Breast epithelium (tissue), 4 donors: ENCODE data around the gene COG3. TPM values are rescaled to one million over a fixed set of nuclear protein-coding genes. Genes with fewer than 3 reads are reported as not detected.
"Not testable (repeated sequence)": the region's sequence is repeated elsewhere in the genome, so short reads cannot be mapped to it uniquely, and the experiment has no call there.

Source experiments
- DNase-seq, 2 donors: peaks; one replicate each; pipeline ENCODE4 v3.0.0-alpha.2; 2019; ENCODE audit warnings: low spot score in 2 of 2
- H3K27ac ChIP-seq, 2 donors: fragments of 200-600 bp; sonication (generic) in 1 of 2; one replicate each; pipeline ENCODE4 v1.5.1; 2016 to 2019; ENCODE audit warnings: mild to moderate bottlenecking in 1 of 2
- H3K27me3 ChIP-seq, 2 donors: fragments of 200-600 bp; sonication (generic) in 1 of 2; one replicate each; pipeline versions ENCODE4 v1.5.1 to v1.6.0; 2017 to 2019; ENCODE audit warnings: control low read depth in 1 of 2, mild to moderate bottlenecking in 1 of 2
- H3K36me3 ChIP-seq: fragments of 200-600 bp; one replicate; pipeline ENCODE4 v1.5.1; 2019
- H3K4me1 ChIP-seq, 2 donors: fragments of 200-600 bp; sonication (generic); one replicate each; pipeline ENCODE4 v1.5.1; 2016 to 2019; ENCODE audit warnings: control low read depth in 1 of 2
- H3K4me3 ChIP-seq, 3 donors: fragments of 200-600 bp; sonication (generic); 1 replicate in 2 of 3; 2 replicates in 1 of 3; pipeline ENCODE4 v1.5.1; 2016 to 2019; ENCODE audit warnings: mild to moderate bottlenecking in 3 of 3, moderate library complexity in 2 of 3
- H3K9me3 ChIP-seq, 2 donors: fragments of 200-600 bp; sonication (generic) in 1 of 2; one replicate each; pipeline ENCODE4 v1.5.1; 2016 to 2019; ENCODE audit warnings: control low read depth in 1 of 2
- CTCF ChIP-seq, 3 donors: fragments of 450-650 bp; IDR thresholded peaks; one replicate each; pipeline ENCODE4 v1.5.1; 2016 to 2017; ENCODE audit warnings: antibody characterized with exemption in 3 of 3, mild to moderate bottlenecking in 3 of 3, moderate library complexity in 3 of 3
- POLR2A ChIP-seq: fragments of 450-650 bp; IDR thresholded peaks from one replicate; pipeline ENCODE4 v1.6.1; 2016; ENCODE audit warnings: antibody characterized with exemption, mild to moderate bottlenecking, moderate library complexity
- POLR2AphosphoS5 ChIP-seq, 3 donors: sonication (generic); formaldehyde crosslinking; IDR thresholded peaks; one replicate each; pipeline ENCODE4 v1.6.1; 2017; ENCODE audit warnings: antibody characterized with exemption in 3 of 3
- intact Hi-C: fragments of 100-400 bp; cut with DNase I; formaldehyde crosslinking; loops from one replicate; pipeline ENCODE4 v1.15.1; 2023; ENCODE audit warnings: low total_unique reads
- total RNA-seq, 3 donors: library from RNA; depleted of rRNA; stranded (reverse); fragments of >200 nt; gene quantifications; one replicate each; pipeline ENCODE4 v1.1.0, GENCODE V29; 2016

The COG3 gene
- 10 to 100 TPM; 30.4 to 45.1 (median 39.7) TPM for total RNA-seq

GRCh38 chr13:45464687-45465453 lies at the start of gene COG3:
Gene COG3 (plus strand): TSS chr13:45464939. CDS start chr13:45465037, 98 bp downstream.
- Histone ChIP-seq H3K4me1 (no peaks in the 10 kb centered on the region), H3K27ac (peak within 1 kb of the TSS; percentile 88 to 95), H3K27me3 (no peaks in the 10 kb centered on the region), H3K4me3 (peak within 1 kb of the TSS; percentile 82 to 94 (median 86)), H3K36me3 (no peaks in the 10 kb centered on the region), H3K9me3 (no peaks in the 10 kb centered on the region)
- intact Hi-C loops: loop anchor here (5.0 kb wide), 1 partner anchor 48 kb away; the partner anchor contains the start of gene SLC25A30
- TF ChIP-seq CTCF (IDR thresholded peaks at IDR 0.05) (peak in 2 of 3 donors; percentile 4 to 76), POLR2A (peak; percentile 85), POLR2AphosphoS5 (IDR thresholded peaks at IDR 0.05) (peak; percentile 83 to 93 (median 87))
- peak; percentile 93 to 94 for DNase-seq

GRCh38 chr13:45415112-45415511 lies 49.6 kb upstream of the COG3 start:
- Histone ChIP-seq H3K27me3 (no peaks in the 10 kb centered on the region), H3K4me1 (peaks cover 4 to 6% of the 10 kb centered on the region in 2 donors), H3K27ac (peak overlapping the region; percentile 74 to 91), H3K9me3 (no peaks in the 10 kb centered on the region), H3K36me3 (no peaks in the 10 kb centered on the region), H3K4me3 (peak overlapping the region; percentile 20 to 60 (median 39))
- TF ChIP-seq POLR2A (no peak), POLR2AphosphoS5 (IDR thresholded peaks at IDR 0.05) (no peak), CTCF (IDR thresholded peaks at IDR 0.05) (no peak)
- intact Hi-C loops: loop anchor here (5.0 kb wide), 1 partner anchor 52 kb away; no protein-coding TSS in a partner anchor
- DNase-seq: no peak

- Histone ChIP-seq H3K9me3 (no peaks in the 10 kb centered on the region), H3K27ac (peak overlapping the region; percentile 84 to 92), H3K36me3 (no peaks in the 10 kb centered on the region), H3K27me3 (no peaks in the 10 kb centered on the region), H3K4me3 (peak overlapping the region; percentile 69 to 86 (median 80)), H3K4me1 (peaks cover 4 to 6% of the 10 kb centered on the region in 2 donors)
- no peak for DNase-seq
- TF ChIP-seq CTCF (IDR thresholded peaks at IDR 0.05) (no peak), POLR2AphosphoS5 (IDR thresholded peaks at IDR 0.05) (no peak), POLR2A (no peak)
- intact Hi-C loops: loop anchor here (5.0 kb wide), 1 partner anchor 51 kb away; no protein-coding TSS in a partner anchor
Measured at GRCh38 chr13:45416516-45417128, 48.1 kb upstream of the COG3 start.

GRCh38 chr13:45417790-45418534 lies 46.8 kb upstream of the COG3 start, which contains the start of gene SLC25A30:
Gene SLC25A30 (minus strand): TSS chr13:45418373. CDS start chr13:45411425, 6,948 bp downstream.
- no peaks in the 10 kb centered on the region for H3K27me3 ChIP-seq
- H3K27ac ChIP-seq: peak within 1 kb of the TSS; percentile 84 to 92
- peaks cover 4 to 6% of the 10 kb centered on the region in 2 donors for H3K4me1 ChIP-seq
- H3K4me3 ChIP-seq: peak within 1 kb of the TSS; percentile 69 to 86 (median 80)
- H3K9me3 ChIP-seq: no peaks in the 10 kb centered on the region
- intact Hi-C loops: loop anchor here (5.0 kb wide), 1 partner anchor 49 kb away; no protein-coding TSS in a partner anchor
- peak; percentile 90 to 91 for DNase-seq
- no peaks in the 10 kb centered on the region for H3K36me3 ChIP-seq
- TF ChIP-seq POLR2A (no peak), POLR2AphosphoS5 (IDR thresholded peaks at IDR 0.05) (peak in 1 of 3 donors; percentile 34)

GRCh38 chr13:45419389-45419788 lies 45.4 kb upstream of the COG3 start:
- H3K9me3 ChIP-seq, DNase-seq, H3K4me3 ChIP-seq, H3K27me3 ChIP-seq, H3K27ac ChIP-seq, H3K36me3 ChIP-seq, H3K4me1 ChIP-seq: not testable (repeated sequence)
- intact Hi-C loops: loop anchor here (5.0 kb wide), 1 partner anchor 48 kb away; no protein-coding TSS in a partner anchor
